Fibroblast of the conjunctiva (primary cell): ENCODE measurements around the gene RHEX.
A peak's percentile ranks its signal among the peaks of the same experiment; 100 is the strongest.
"Not testable (repeated sequence)": the region's sequence is repeated elsewhere in the genome, so short reads cannot be mapped to it uniquely, and the experiment has no call there.

Experiments used
- DNase-seq: peaks from one replicate; pipeline ENCODE4 v3.0.0-alpha.2; 2010; ENCODE audit warnings: low read depth

RHEX gene

GRCh38 chr1:206030191-206030590 is 22.8 kb upstream of the RHEX start:
- no peak for DNase-seq

DNA sequence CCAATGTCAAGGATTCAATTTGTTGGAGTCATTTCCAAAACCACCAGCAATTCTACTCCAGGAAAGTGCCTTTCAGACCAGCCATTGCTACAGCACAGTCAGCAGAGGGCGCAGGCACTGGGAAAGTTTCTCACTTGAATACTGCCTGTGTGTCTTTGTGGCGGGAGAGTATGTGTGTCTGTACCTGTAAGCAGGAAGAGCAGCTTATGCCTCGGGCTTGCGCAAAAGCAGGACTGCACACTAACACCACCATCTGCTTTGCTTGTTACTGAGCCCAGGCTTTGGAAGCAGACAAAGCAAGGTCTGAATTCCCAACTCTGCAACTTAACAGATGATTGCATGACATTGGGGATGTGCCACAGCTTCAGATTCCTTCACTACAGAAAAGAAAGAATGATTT is 22.3 kb upstream of the RHEX start:
- peak; percentile 49 for DNase-seq

DNA sequence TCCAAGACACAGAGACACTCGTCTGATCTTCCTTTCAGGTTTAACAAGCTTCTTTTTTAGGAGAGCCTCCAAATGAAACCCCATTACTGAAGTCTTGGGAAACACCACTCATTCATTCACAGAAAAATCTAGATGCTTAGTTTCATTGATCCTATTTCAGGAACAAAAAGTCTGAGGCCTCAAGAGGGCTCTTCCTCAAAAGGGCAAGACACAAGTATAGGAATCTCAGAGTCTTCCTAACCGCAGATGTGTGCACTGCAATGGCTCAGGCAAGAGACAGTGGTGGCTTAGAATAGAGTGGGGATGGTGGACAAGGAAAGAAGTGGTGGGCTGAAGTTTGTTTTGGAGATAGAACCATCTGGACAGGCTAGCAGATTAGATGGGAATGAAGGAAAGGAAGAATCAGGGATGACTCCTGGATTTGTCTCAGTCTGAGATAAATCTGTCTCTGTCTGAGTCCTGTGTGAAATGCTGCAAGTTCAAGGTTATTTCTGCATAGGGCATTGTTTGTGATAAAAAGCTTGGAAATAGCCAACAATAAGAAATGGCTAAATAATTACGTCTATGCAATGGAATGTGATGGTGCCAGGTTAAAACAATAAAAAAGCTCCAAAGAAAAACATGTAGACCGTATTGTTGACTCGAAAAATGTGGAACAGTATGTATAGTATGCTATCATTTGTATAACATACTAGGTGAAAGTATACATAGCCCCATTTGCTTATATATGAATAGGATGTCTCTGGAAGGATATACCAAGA is 20.4 kb upstream of the RHEX start:
- no peak for DNase-seq

- DNase-seq = no peak
Measured at GRCh38 chr1:206035027-206035426, 17.9 kb upstream of the RHEX start.

DNA sequence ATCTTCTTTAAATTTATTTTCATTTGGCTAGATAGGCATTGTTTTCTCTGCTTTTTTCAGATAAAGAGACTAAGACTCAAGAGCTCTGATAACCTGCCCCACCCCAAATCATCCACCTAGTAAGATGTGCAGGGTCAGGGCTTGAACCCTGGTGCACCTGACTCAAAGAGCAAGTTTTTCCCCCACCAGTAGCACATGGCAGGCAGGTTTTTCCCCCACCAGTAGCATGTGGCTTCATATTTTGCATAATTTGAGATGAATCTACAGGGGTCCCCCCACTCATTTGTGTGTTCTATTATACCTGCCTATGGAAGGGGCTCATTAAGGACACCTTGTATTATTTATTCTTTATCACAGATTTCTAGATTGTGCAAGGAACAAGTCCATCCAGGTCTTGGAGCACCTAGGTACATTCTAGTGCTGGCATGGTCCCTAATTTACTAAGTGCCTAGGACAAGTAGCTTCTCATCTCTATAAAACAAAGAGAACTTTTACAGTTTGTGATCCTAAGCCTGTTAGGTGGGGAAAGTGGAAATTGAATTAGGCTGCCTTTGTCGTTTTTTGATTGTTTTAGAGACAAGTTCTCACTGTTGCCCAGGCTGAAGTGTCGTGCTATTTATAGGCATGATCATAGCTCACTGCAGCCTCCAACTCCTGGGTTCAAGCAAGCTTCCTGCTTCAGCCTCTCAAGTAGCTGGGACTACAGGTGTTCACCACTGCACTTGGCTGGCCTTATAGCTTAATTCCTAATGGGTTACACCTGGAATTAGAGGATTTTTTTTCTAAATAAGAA is 16.1 kb upstream of the RHEX start:
- no peak for DNase-seq

GRCh38 chr1:206037581-206037980 is 15.4 kb upstream of the RHEX start:
- no peak for DNase-seq

DNA sequence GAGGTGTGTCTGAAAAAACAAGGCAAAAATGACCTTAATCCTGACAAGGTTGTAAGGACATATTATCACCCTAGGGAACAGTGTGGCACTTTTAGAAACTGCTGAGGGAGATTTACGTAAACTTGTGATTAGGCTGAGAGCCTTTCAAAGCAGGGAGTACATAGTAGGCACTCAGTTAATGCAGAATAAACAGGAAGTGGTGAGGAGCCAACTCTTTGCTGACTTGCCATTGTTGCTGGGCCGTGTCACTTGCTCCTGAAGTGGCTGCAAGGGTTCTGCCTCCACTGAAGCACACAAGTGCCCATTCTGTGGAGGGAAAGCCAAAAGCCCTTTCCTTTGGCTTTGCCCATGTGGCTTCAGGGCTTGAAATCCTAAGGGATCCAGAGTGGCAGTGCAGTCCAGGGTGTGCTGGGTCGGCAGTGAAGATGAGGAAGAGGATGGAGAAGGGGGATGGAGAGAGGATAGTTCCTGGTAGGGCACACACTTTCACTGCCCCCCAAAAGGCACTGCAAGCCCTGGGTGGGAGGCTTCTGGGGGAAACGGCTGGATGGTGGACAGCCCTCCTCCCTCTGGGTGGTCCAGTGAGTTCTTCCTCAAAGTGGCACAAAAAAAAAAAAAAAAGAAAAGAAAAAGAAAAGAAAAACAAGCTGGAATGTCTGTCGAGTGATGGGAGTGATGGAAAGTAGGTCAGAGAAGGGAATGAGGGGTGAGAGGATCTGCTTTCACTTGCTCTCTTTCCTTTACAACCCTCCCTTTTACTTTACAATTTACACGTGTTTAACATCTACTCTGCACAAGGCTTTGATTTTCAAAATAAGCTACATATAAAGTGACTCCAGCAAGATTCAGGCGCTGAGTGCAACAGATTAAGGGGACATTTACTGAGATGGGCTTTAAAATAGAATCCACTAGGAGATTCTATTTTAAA is 13.7 kb upstream of the RHEX start:
- no peak for DNase-seq

GRCh38 chr1:206040328-206040727 is 12.6 kb upstream of the RHEX start:
- no peak for DNase-seq

DNA sequence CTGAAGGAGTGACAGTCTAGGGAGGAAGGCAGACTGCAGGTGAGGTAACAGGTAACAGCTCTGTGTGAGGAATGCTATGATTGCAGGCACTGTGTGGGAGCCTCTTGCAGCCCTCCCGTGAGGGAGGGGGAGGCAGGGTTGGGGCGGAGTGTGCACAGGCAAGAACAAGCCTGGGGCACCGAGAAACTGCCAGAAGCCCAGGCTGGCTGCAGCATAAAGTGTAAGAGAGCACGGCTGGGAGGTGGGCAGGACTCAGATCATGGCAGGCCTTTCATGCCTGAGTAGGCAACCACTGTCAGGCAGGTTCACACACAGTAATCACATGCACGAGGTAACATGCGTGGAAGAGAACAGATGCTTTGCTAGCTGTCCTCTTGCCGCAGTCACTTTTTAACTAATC is 11.3 kb upstream of the RHEX start:
- DNase-seq = no peak

- DNase-seq = no peak
Measured at GRCh38 chr1:206047271-206047670, 5.7 kb upstream of the RHEX start.

DNA sequence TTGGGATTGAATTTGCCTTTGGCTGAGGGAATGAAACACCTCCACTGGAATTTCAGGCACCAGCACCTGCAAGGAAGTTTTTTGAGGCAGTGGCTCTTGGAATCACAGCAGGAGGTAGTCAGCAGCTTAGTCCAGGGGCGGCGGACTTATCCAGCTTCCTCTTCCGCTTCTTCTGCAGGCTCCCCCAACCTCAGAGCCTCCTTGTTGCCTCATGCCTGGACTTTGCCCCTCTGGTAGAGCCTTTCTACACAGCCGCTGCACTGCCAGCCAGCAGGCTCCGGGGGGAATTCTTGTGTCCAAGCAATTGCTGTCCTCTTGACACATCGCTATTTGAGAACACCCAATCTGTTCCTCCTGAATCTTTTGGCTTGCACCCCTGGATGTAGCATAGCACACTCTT is 4.4 kb upstream of the RHEX start:
- DNase-seq = no peak

DNA sequence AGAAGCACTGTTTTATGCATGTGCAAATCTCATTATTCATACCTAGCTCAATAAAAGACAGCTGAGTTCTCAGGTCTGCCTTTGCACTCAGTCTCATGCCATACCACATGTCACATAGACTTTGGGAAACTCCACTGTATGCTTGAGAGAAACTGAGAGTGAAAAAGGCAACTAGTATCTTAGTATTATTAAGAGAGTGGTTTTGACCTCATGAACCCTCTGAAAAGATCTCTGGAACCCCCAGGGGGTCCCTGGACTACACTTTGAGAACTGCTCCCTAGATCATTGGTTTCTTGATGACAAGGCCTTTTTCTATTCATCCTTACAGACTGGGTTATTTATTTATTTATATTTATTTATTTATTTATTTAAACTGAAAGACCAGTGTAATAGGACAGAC is 3.7 kb upstream of the RHEX start:
- no peak for DNase-seq

DNA sequence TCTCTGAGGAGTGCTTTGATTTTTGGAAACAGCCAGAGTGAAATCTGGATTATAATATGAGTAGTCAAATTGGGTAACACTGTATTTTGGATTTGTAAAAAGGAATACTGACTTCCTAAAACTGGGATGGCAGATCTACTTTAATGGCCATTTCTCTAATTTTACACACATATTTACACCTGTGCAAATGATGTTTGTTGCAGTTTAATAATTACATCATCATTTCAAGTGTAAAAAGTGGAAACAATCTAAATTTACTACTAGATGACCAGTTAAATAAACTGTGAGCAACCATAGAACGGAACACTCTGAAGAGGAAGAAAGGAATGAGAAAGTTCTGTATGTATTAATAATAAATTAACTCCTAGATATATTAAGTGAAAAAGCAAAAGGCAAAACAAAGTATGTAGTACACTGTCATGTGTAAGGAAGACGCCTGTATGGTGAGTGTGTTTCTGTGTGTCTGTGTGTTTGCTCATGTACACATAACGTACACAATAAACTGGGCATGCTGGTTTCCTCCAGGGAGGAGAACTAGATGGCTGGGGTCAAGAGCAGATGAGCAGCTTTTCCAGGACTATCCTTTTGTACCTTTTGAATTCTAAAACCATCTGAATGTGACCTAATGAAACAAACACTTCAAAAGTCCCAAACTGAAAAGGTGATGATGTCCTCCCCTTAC is 2.9 kb upstream of the RHEX start:
- DNase-seq = no peak

DNA sequence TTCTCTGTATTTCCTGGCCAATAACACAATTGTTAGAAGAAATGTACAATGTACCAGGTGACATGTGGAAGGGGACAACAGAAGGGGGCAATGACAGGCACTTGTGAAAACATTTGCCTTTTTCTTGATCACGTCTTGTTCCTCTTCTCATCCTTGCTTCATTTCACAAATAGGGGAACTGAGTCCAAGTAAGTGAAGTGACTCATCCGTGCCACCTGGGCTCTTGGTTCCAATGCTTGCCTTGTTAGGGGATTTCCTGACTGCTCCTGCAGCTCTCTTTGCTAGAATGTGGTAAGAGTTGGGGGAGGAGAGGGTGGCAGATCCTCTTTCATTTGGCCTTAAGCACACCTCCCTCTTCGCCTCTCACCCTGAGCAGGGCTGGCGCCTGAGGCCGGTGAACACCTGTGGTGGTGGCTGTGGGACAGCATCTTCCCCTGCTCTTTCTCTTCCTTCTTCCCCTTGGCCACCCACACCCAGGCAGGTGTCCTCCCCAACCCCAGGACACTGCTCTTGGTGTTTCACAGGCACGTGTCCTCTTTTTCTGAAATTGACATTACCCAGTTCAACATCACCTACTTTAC is 2.2 kb upstream of the RHEX start:
- DNase-seq = no peak

- not testable (repeated sequence) for DNase-seq
Measured at GRCh38 chr1:206052231-206052865, 625 bp upstream of the RHEX start.

DNA sequence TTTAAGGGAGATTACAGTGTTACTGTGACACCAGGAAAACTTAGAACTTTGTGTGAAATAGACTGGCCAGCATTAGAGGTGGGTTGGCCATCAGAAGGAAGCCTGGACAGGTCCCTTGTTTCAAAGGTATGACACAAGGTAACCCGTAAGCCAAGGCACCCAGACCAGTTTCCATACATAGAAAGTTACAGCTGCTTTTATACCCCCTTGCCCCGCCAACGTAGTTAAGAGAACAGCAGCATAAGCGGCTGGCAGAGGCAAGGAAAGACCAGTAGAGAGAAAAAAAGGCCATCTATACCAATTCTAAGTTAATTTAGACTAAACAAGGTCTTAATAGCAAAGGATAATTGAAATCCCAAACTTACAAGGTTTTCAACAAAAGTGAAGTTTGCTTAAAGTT is 643 bp downstream of the RHEX start:
- not testable (repeated sequence) for DNase-seq

DNA sequence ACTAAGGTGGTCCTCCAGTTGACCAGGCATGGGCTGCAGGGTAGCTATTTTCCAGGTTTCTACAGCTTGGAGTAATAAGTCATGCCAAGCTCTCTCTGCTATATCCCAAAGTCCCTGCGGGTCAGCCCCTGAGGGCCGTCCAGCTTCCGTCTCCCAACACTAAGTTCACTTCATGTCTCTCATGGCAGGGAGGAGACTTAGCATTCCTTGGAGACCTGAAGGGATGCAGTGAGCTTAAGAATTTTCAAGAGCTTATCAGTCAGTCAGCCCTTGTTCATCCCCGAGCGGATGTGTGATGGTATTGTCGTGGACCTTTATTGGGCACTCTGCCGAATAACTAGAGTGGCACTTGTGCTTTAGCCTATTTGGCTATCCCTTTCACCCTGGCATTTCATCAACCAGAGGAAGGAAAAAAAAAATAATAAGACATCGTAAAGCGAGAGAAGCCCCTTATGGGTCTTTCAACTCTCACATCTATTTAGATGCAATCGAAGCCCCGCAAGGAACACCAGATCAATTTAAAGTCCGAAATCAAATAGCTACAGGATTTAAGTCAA is 2.2 kb downstream of the RHEX start:
- DNase-seq = not testable (repeated sequence)

- not testable (repeated sequence) for DNase-seq
Measured at GRCh38 chr1:206055639-206056323, 2.8 kb downstream of the RHEX start.

GRCh38 chr1:206058289-206058926 is 5.4 kb downstream of the RHEX start:
- not testable (repeated sequence) for DNase-seq

DNA sequence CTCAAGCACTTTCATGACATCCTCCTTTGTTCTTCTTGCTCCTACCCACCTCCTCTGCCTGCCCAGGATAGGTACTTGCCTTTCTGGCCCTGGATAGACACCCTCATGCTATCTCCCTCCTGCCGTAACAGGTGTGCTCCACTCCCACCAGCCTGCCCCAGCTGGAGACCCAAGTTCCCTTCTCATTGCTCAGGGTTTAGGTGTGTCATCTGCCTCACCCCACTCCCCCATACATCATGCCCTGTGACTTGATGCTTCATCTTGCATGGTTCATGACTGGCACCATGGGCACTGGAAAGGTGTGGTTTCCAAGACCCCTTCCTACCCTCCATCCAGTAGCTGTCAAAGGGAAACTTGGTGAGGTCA is 5.9 kb downstream of the RHEX start:
- DNase-seq = no peak
